Fibroblast of peridontal ligament (primary cell): ENCODE data around the gene CENPX.

ENCODE experiments used
- DNase-seq: peaks from one replicate; pipeline ENCODE4 v3.0.0-alpha.2; 2010; ENCODE audit errors: extremely low read depth

Gene CENPX

GRCh38 chr17:82055023-82055964 lies 32.6 kb upstream of the CENPX start:
- no peak for DNase-seq

- DNase-seq = no peak
Observed at GRCh38 chr17:82054351-82055022, 31.8 kb upstream of the CENPX start.

DNA sequence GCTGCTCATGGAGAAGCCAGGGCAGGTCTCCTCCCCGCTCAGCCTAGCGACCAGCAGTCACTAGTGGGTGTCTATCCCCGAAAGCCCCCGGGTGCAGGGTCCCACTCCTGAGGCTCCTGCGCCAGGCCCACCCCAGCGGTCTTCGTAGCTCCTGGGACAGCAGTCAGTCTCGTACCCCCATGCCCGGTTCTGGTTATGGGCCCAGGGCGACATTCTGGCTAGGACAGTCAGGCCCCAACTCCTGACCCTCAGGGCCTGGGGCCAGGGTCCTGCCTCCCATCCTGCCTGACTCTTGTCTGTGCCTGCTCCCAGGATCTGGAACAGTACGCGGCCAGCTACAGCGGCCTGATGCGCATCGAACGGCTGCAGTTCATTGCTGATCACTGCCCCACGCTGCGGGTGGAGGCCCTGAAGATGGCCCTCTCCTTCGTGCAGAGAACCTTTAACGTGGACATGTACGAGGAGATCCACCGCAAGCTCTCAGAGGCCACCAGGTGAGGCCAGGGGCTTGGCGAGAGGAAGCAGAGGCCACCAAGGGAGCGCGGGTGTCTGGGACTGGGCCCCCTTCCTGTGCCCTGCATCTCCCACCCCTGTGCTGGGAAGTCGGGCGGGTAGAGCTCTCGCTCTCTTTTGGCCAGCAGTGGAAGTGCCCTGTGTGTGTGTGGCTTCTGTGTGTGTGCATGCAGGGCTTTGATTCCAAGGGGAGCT lies 31.0 kb upstream of the CENPX start:
- no peak for DNase-seq

DNA sequence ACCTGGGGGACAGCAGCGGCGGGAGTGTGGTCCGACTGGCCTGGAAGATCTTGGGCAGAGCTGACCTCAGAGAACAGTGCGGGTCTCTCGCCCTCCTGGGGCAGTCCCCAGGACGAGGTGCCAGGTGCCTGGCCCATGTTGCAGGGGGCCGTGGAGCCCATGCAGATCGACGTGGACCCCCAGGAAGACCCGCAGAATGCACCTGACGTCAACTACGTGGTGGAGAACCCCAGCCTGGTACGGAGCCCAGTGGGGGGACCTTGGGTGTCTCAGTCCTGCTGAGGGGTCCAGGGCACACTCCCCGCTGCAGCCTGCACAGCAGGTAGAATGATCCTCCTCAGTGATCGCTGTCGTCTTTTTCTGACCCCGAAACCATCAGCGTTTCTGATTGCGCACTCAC lies 30.5 kb upstream of the CENPX start:
- no peak for DNase-seq

DNA sequence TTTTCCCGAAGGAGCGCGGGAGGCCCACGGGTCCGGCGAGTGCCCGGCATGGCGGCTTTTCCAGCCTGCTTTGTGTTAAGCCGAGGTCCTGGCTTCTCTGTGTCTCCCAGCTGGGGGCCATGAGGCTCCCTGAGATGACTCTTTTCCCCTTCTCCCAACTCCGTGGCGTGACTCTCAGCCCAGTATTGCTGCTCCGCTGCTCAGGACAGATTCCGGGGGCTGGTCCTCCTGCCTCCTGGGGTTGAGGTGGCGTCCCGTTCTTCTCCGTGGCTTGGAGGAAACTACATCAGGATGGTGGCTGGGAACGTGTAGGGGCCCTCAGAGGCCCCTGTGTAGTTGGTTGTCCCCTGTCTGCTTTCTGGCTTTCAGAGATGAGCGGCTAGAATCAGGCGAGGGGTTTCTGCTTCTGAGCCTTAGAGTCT lies 30.0 kb upstream of the CENPX start:
- DNase-seq = no peak

GRCh38 chr17:82051776-82052637 lies 29.3 kb upstream of the CENPX start, which contains the start of the genes GPS1 and RFNG:
GPS1 (plus strand) TSS chr17:82051898; CDS start chr17:82051932, 34 bp downstream.
RFNG (minus strand) TSS chr17:82051811; CDS start chr17:82051766, 45 bp downstream.
- peak; percentile 23 for DNase-seq

GRCh38 chr17:82050761-82051641 lies 28.3 kb upstream of the CENPX start:
- DNase-seq = peak; percentile 16

DNA sequence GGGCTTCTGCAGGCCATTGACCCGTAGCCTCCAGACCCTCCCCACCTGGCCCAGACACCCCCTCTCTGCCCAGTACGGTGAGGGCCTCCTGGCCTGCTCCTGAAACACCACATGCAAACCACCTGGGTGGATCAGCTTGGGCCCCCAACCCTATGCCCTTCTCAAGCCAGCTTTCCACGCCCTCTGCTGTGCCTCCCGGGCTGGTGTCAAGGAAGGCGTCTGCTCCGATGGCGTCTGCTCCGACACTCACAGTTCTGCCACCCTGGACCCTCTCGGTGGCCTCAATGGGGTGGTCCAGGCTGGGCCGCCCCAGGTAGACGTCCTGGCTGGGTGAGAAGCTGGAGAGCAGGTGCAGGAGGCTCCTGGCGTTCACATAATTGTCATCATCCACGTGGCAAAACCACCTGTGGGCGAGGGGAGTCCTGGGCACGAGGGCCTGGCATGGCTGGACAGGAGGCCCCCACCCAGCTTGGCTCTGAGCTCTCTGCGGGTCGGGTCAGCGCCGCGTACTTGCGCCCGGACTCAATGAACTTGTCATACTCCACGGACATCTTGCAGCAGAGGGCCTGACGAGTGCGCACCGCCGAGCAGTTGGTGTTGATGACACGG lies 27.6 kb upstream of the CENPX start:
- no peak for DNase-seq

DNA sequence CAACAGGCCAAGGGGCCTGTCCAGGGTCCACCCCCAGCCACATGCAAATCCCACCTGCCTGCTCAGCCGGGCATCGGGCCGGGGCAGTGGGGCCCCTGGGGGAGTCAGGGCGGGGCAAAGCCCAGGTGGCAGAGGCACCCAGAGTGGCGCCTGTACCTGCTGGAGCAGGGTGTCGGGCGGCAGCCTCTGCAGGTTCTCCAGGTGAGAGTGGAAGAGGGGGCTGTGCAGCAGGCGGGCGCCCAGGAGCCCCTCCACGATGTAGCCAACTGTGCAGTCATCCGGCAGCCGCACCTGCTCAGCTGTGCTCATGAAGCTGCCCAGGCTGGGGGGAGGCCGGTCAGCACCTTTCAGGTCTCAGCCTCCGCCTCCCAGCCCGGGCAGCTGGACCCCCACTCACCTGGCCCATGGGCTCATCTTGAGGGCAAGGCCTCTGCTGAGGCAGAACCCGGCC lies 26.9 kb upstream of the CENPX start:
- DNase-seq = no peak

DNA sequence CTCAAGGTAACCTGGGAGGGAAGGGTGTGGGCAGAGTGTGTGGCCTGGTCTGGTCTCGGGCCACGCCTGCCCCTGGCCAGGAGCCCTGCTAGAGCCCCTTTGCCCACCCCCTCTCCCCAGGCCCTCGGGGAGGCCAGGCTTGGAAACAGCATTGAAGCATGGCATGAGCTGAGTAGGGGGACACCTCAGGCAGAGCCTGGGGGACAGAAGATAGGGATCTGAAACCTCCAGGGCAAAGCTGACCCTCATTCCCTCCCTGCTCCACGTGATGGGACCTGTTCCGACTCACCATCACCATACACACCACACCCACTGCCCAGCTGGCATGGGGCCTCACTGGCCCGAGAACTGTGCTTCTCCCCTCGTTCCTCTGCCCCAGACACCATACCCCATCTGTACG lies 26.4 kb upstream of the CENPX start:
- no peak for DNase-seq

- DNase-seq = no peak
Observed at GRCh38 chr17:82048571-82048971, 25.9 kb upstream of the CENPX start.

DNA sequence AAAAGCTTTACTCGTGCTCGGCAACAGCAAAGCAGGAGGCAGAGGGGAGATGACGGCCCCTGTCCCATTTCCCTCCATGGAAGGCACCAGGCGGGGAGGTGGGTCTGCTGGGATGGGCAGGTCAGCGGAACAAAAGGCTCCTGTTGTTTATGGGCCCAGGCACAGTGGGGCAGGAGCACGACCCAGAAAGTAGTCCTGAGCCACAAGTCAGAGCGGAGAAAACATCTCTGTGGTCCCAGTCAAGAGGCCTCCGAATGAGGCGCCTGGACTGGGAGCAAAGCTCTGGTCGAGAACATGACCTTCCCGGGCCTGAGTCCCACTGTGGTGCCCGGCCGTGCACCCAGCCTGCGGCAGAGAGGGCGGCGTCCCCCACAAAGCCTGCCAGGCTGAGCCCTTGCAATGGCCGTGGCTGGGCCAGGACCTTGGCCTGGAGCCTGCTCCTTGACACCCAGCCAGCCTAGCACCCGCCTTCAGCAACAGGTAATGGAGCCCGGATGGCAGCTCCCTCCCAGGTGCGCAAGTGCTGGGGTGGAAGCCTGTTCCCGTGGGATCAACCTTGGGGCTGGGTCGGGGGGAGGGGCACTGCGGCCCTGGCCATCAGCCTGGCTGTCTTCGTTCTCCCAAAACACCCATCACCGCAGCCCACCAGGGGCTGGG lies 25.4 kb upstream of the CENPX start:
- DNase-seq = no peak

GRCh38 chr17:82047379-82047778 lies 24.7 kb upstream of the CENPX start:
- no peak for DNase-seq

DNA sequence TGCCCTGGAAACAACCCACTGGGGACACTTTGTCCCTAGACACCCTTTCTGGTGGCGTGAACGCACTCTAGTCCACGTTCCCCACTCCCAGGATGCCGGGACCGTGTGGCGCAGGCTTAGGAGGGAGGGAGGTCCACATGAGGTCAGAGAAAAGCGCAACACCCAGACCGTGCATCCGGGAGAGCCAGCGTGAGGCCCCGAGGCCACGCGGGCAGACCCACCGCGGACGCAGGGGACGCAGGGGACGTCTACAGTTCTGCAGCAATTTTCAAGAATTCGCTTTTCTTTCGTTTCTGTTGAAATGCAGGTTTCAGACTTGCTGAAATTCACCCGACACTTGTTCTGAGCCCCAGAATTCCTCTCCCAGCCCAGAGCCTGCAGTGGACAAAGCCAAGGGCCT lies 24.2 kb upstream of the CENPX start:
- no peak for DNase-seq

DNA sequence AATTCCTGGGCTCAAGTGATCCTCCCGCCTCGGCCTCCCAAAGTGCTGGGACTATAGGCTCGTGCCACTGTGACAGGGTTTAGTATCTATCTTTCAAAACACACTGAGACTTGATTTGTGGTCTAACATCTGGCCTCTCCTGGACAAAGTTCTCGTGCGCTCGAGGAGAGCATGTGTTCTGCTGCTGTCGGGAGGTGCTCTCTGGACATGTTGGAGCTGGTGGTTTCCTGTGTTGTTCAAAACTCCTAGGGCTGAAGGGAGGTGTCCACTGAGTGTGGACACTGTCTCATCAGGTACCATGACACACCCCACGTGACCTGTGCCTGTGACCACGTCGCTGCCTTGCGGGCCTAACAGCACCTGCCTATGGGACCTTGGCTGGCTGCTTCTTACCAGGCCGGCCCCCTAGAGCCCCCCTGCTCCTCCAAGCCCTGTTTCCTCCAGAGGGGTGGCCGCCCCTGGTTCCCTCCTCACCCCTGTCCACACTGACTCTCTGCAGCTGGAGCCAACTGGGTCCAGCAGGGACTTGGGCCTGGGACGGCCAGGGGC lies 23.3 kb upstream of the CENPX start:
- DNase-seq = no peak

GRCh38 chr17:82043507-82043906 lies 20.8 kb upstream of the CENPX start:
- DNase-seq = no peak

GRCh38 chr17:82042649-82043048 lies 20.0 kb upstream of the CENPX start:
- DNase-seq = no peak

GRCh38 chr17:82041144-82041814 lies 18.6 kb upstream of the CENPX start:
- no peak for DNase-seq
